Testis (tissue), 2 donors: ENCODE results near the gene NXNL2.

Source experiments
- CTCF ChIP-seq, 3 experiments: fragments of 450-650 bp in 2 of 3; fragments of 200-600 bp in 1 of 3; sonication (generic) in 1 of 3; IDR thresholded peaks; one replicate each; pipeline ENCODE4 v1.5.1; 2016 to 2019; ENCODE audit warnings: antibody characterized with exemption in 3 of 3, mild to moderate bottlenecking in 2 of 3, moderate library complexity in 1 of 3
- POLR2A ChIP-seq: fragments of 450-650 bp; IDR thresholded peaks from one replicate; pipeline ENCODE4 v1.6.1; 2017; ENCODE audit warnings: antibody characterized with exemption, mild to moderate bottlenecking, moderate library complexity

- TF ChIP-seq CTCF (IDR thresholded peaks at IDR 0.05) (no peak), POLR2A (no peak)
Observed at GRCh38 chr9:88531920-88532698, 2.9 kb upstream of the NXNL2 start.
